HEK293 (cell line): ENCODE results near the gene GGA1.
A peak's percentile ranks its signal among the peaks of the same experiment; 100 is the strongest.

ENCODE experiments used
- ATF2 ChIP-seq: fragments of 450-650 bp; formaldehyde crosslinking; IDR thresholded peaks from 2 replicates; pipeline ENCODE4 v1.5.1; 2016; ENCODE audit warnings: missing biosample characterization, missing genetic modification characterization, low read depth
- GFI1B ChIP-seq: fragments of 450-650 bp; formaldehyde crosslinking; IDR thresholded peaks from 2 replicates; pipeline ENCODE4 v1.5.1; 2016; ENCODE audit warnings: missing biosample characterization, missing genetic modification characterization
- GLIS2 ChIP-seq: fragments of 450-650 bp; formaldehyde crosslinking; IDR thresholded peaks from 2 replicates; pipeline ENCODE4 v1.5.1; 2016; ENCODE audit warnings: missing biosample characterization, missing genetic modification characterization
- KLF17 ChIP-seq: fragments of 450-650 bp; formaldehyde crosslinking; IDR thresholded peaks from 2 replicates; pipeline ENCODE4 v1.5.1; 2016; ENCODE audit warnings: missing biosample characterization, missing genetic modification characterization
- PATZ1 ChIP-seq: fragments of 450-650 bp; formaldehyde crosslinking; IDR thresholded peaks from 2 replicates; pipeline ENCODE4 v1.5.1; 2016; ENCODE audit warnings: missing biosample characterization, missing genetic modification characterization
- ZBTB20 ChIP-seq: fragments of 450-650 bp; formaldehyde crosslinking; IDR thresholded peaks from 2 replicates; pipeline ENCODE4 v1.5.1; 2016; ENCODE audit warnings: missing biosample characterization, missing genetic modification characterization
- ZEB2 ChIP-seq: fragments of 450-650 bp; formaldehyde crosslinking; IDR thresholded peaks from 2 replicates; pipeline ENCODE4 v1.5.1; 2016; ENCODE audit warnings: missing biosample characterization, missing genetic modification characterization
- ZNF10 ChIP-seq: fragments of 450-650 bp; formaldehyde crosslinking; IDR thresholded peaks from 2 replicates; pipeline ENCODE4 v1.5.1; 2017; ENCODE audit warnings: missing biosample characterization, missing genetic modification characterization
- ZNF248 ChIP-seq: fragments of 450-650 bp; formaldehyde crosslinking; IDR thresholded peaks from 2 replicates; pipeline ENCODE4 v1.5.1; 2017; ENCODE audit warnings: missing biosample characterization, missing genetic modification characterization
- ZNF423 ChIP-seq: fragments of 450-650 bp; formaldehyde crosslinking; IDR thresholded peaks from 2 replicates; pipeline ENCODE4 v1.5.1; 2016; ENCODE audit warnings: missing biosample characterization, missing genetic modification characterization
- ZNF433 ChIP-seq: fragments of 450-650 bp; formaldehyde crosslinking; IDR thresholded peaks from 2 replicates; pipeline ENCODE4 v1.5.1; 2016; ENCODE audit warnings: missing biosample characterization, missing genetic modification characterization, low read depth
- ZNF518A ChIP-seq: fragments of 450-650 bp; formaldehyde crosslinking; conservative IDR thresholded peaks from 2 replicates; pipeline ENCODE4 v1.5.1; 2016; ENCODE audit warnings: low read depth, missing biosample characterization, missing genetic modification characterization
- ZNF529 ChIP-seq: fragments of 450-650 bp; formaldehyde crosslinking; IDR thresholded peaks from 2 replicates; pipeline ENCODE4 v1.5.1; 2017; ENCODE audit warnings: missing genetic modification characterization, missing biosample characterization; ENCODE audit not compliant: insufficient replicate concordance
- ZNF623 ChIP-seq: fragments of 450-650 bp; formaldehyde crosslinking; IDR thresholded peaks from 2 replicates; pipeline ENCODE4 v1.5.1; 2016; ENCODE audit warnings: missing biosample characterization, missing genetic modification characterization
- ZNF664 ChIP-seq: fragments of 450-650 bp; formaldehyde crosslinking; IDR thresholded peaks from 2 replicates; pipeline ENCODE4 v1.5.1; 2016; ENCODE audit warnings: missing biosample characterization, missing genetic modification characterization
- ZNF830 ChIP-seq: fragments of 450-650 bp; IDR thresholded peaks from 2 replicates; pipeline ENCODE4 v1.5.0; 2018; ENCODE audit warnings: missing biosample characterization, missing genetic modification characterization, low read depth, mild to moderate bottlenecking, moderate library complexity
- ZSCAN16 ChIP-seq: fragments of 450-650 bp; formaldehyde crosslinking; IDR thresholded peaks from 2 replicates; pipeline ENCODE4 v1.5.1; 2016; ENCODE audit warnings: missing biosample characterization, missing genetic modification characterization

Gene GGA1

GRCh38 chr22:37566329-37566837 is 42.3 kb upstream of the GGA1 start (continued):
- TF ChIP-seq KLF17 (tag by site-specific recombination) (no peak), ZNF623 (no peak), PATZ1 (tag by site-specific recombination) (peak; percentile 40; the same call in 1 of the 2 replicates), ZNF423 (tag by site-specific recombination) (no peak), GFI1B (tag by site-specific recombination) (no peak), ATF2 (tag by site-specific recombination) (no peak), ZNF10 (tag by site-specific recombination) (no peak), ZNF248 (tag by site-specific recombination) (no peak), ZNF433 (tag by site-specific recombination) (no peak), ZBTB20 (tag by site-specific recombination) (no peak), ZNF529 (tag by site-specific recombination) (no peak), ZNF830 (tag by site-specific recombination) (no peak), ZNF518A (tag by site-specific recombination) (no peak), GLIS2 (tag by site-specific recombination) (peak; percentile 31), ZSCAN16 (tag by site-specific recombination) (no peak), ZNF664 (no peak), ZEB2 (no peak)
